Activated CD8-positive, alpha-beta T cell treated with anti-CD3 and anti-CD28 coated beads for 36 hours (primary cell): ENCODE results near the gene SURF1. TPM values are rescaled to one million over a fixed set of nuclear protein-coding genes. Genes with fewer than 3 reads are reported as not detected.

Experiments
- ATAC-seq: fragments of 200-7000 bp; cut with Tn5 transposase; one replicate; pipeline ENCODE4 v1.10.0; 2021; ENCODE audit warnings: mild to moderate bottlenecking, moderate library complexity
- CTCF ChIA-PET: fragments of 350-600 bp; sonication (Branson Sonifier 250); formaldehyde crosslinking; loops from one replicate; lab custom pipeline; 2021; ENCODE audit warnings: antibody characterized with exemption; lab: Charles Lee
- POLR2A ChIA-PET: fragments of 350-600 bp; sonication (Branson Sonifier 250); formaldehyde crosslinking; loops from one replicate; lab custom pipeline; 2021; ENCODE audit warnings: antibody characterized with exemption; lab: Charles Lee
- DNase-seq: peaks from one replicate; pipeline ENCODE4 v3.0.0-alpha.2; 2020
- H3K27ac Mint-ChIP-seq: one replicate; pipeline ENCODE4 v1.8.0; 2021; ENCODE audit warnings: mild to moderate bottlenecking, mixed read lengths
- H3K27me3 Mint-ChIP-seq: one replicate; pipeline ENCODE4 v1.8.0; 2021; ENCODE audit warnings: mixed read lengths
- H3K36me3 Mint-ChIP-seq: one replicate; pipeline ENCODE4 v1.8.0; 2021; ENCODE audit warnings: low read depth, mixed read lengths
- H3K4me1 Mint-ChIP-seq: one replicate; pipeline ENCODE4 v1.8.0; 2021; ENCODE audit warnings: low read depth, mixed read lengths
- H3K4me3 Mint-ChIP-seq: one replicate; pipeline ENCODE4 v1.8.0; 2021; ENCODE audit warnings: mild to moderate bottlenecking, moderate library complexity, mixed read lengths
- H3K9me3 Mint-ChIP-seq: one replicate; pipeline ENCODE4 v1.8.0; 2021; ENCODE audit warnings: mixed read lengths
- CTCF ChIP-seq: fragments of 200-600 bp; IDR thresholded peaks from one replicate; pipeline ENCODE4 v1.8.0; 2022; ENCODE audit warnings: antibody characterized with exemption, mild to moderate bottlenecking
- intact Hi-C: fragments of 100-400 bp; cut with micrococcal nuclease; formaldehyde crosslinking; loops from one replicate; pipeline ENCODE4 v1.10.0; 2022
- total RNA-seq, 2 experiments: library from RNA; stranded (reverse); gene quantifications; one replicate each; pipeline ENCODE4 v1.2.3, GENCODE V29; 2021

SURF1 gene
- total RNA-seq, 2 experiments from 2014 or later, result 22.1 to 25.3 TPM

DNA sequence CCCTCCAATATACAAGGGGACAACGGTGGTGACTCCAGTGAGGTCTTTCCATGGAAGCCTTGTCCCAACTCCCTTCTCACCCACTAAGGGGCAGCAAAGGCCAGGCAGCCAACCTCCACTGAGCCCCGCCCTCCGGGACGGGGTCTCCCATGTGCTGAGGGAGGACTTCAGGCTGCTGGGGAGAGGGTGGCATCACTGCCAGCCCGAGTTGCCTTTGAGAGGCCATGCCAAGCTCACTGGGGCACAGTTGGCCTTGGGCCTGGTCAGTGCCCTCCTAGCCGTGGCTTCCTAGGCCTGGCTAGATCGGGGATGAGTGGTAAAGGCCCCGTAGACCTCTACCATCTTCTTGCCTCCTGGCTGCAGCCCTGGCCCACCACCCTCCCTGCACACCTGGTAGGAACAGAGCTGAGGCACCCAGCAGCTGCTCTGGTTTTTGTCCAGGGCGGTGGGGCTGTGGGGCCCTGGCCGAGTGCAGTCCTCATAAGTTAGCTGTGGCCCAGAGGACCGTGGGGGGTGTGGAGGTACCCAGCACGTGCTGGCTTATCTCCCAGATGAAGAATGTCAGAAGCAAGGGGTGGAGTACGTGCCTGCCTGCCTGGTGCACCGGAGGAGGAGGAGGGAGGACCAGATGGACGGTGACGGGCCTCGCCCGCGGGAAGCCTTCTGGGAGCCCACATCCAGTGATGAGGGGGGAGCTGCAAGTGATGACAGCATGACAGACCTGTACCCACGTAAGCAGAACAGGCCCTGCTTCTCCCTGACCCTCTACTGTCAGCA lies 3.3 kb upstream of the SURF1 start:
- H3K4me3 Mint-ChIP-seq, result peak overlapping the region; percentile 8
- peak; percentile 52 for DNase-seq
- peak; percentile 42 for TF ChIP-seq CTCF
- H3K27ac Mint-ChIP-seq, result peak overlapping the region; percentile 91
- no peaks in the 10 kb centered on the region for H3K9me3 Mint-ChIP-seq
- ATAC-seq, result peak; percentile 12
- peaks cover 61% of the 10 kb centered on the region for H3K4me1 Mint-ChIP-seq
- peaks cover 42% of the 10 kb centered on the region for H3K36me3 Mint-ChIP-seq
- intact Hi-C loops, result no loop called here
- ChIA-PET CTCF (interaction anchor here (0.9 to 1.8 kb wide), 6 partner anchors 9 to 43 kb away, joined by 3 to 7 read pairs (median 4); no protein-coding TSS in a partner anchor), POLR2A (interaction anchor here (0.7 to 28.8 kb wide), 6 partner anchors 2 to 110 kb away, joined by 3 to 872 read pairs (median 3); partner anchors contain the start of genes MED22, RPL7A, SURF1 and SURF2)
- H3K27me3 Mint-ChIP-seq, result no peaks in the 10 kb centered on the region

DNA sequence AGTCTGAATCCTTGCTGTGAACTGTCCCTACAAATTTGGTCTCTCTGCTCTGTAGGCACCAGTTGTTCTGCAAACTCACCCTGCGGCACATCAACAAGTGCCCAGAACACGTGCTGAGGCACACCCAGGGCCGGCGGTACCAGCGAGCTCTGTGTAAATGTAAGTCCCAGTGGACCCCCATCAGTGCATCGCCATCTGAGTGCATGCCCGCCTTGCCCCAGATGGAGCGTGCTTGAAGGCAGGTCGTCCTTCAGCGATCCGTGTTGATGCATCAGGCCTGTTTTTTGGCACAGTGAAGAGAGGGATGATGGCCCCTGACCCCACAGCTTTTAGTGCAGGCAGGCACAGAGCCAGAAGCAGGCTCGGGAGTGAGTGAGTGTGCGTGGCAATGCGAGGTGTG lies 1.4 kb upstream of the SURF1 start:
- peaks cover 31% of the 10 kb centered on the region for H3K36me3 Mint-ChIP-seq
- H3K27me3 Mint-ChIP-seq, result no peaks in the 10 kb centered on the region
- intact Hi-C loops, result no loop called here
- no peak for TF ChIP-seq CTCF
- H3K27ac Mint-ChIP-seq, result peak overlapping the region; percentile 91
- DNase-seq (no peak), ATAC-seq (no peak)
- H3K9me3 Mint-ChIP-seq, result no peaks in the 10 kb centered on the region
- H3K4me3 Mint-ChIP-seq, result peak overlapping the region; percentile 77
- ChIA-PET CTCF (interaction anchor here (1.4 to 4.8 kb wide), 5 partner anchors 9 to 19 kb away, joined by 4 to 38 read pairs (median 6); partner anchors contain the start of genes MED22, RPL7A and STKLD1), POLR2A (interaction anchor here (1.5 to 28.8 kb wide), 3 partner anchors 4 to 19 kb away, joined by 4 to 872 read pairs (median 872); partner anchors contain the start of genes MED22, RPL7A, STKLD1 and SURF1)
- peaks cover 64% of the 10 kb centered on the region for H3K4me1 Mint-ChIP-seq

DNA sequence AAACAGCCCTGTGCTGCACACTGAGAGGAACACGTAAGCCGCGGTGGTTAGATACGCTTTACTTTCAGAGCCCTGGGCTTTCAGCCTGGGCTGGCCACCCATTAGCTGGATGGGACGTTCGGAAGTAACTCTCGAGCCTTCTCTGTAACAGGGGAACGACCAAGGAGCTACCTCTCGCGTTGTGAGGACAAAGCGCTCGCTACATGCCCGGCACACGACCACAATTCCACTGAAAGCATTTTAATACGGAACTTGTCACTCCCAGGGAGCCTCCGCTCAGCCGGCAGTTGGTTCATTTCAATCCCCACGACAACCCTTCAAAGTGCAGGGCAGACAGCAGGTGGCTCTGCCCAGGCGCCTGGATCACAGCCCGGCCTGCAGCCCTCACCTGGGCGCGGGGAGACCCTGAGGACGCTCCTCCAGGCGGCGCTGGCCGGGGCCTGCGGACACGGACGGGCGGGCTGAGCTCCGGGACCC lies 368 bp downstream of the SURF1 start:
- no peaks in the 10 kb centered on the region for H3K27me3 Mint-ChIP-seq
- POLR2A ChIA-PET, result interaction anchor here (0.9 to 28.8 kb wide), 6 partner anchors 6 to 49 kb away, joined by 3 to 872 read pairs (median 4); partner anchors contain the start of genes MED22, RPL7A, STKLD1 and SURF1
- peak; percentile 26 for ATAC-seq

GRCh38 chr9:133354766-133355165 lies 1.5 kb downstream of the SURF1 start:
- no peak for ATAC-seq
- TF ChIP-seq CTCF, result no peak
- Mint-ChIP-seq H3K36me3 (peaks cover 42% of the 10 kb centered on the region), H3K27me3 (no peaks in the 10 kb centered on the region), H3K9me3 (no peaks in the 10 kb centered on the region), H3K27ac (peak overlapping the region; percentile 87), H3K4me3 (peak overlapping the region; percentile 90), H3K4me1 (peaks cover 60% of the 10 kb centered on the region)
- DNase-seq, result no peak
- POLR2A ChIA-PET, result interaction anchor here (0.6 to 28.8 kb wide), 3 partner anchors 6 to 371 kb away, joined by 3 to 872 read pairs (median 872); partner anchors contain the start of genes MED22, RPL7A, SURF1 and SURF2
- intact Hi-C loops, result no loop called here
- CTCF ChIA-PET, result interaction anchor here (1.9 to 4.8 kb wide), 2 partner anchors 17 to 19 kb away, joined by 4 to 38 read pairs; no protein-coding TSS in a partner anchor

More for the DNA sequence above, 368 bp downstream of the SURF1 start:
- TF ChIP-seq CTCF, result no peak
- H3K4me1 Mint-ChIP-seq, result peaks cover 63% of the 10 kb centered on the region
- CTCF ChIA-PET, result interaction anchor here (0.7 to 4.8 kb wide), 7 partner anchors 13 to 117 kb away, joined by 3 to 38 read pairs (median 3); no protein-coding TSS in a partner anchor
- H3K9me3 Mint-ChIP-seq, result no peaks in the 10 kb centered on the region
- intact Hi-C loops, result no loop called here
- peaks cover 35% of the 10 kb centered on the region for H3K36me3 Mint-ChIP-seq
- H3K27ac Mint-ChIP-seq, result peak overlapping the region; percentile 87
- H3K4me3 Mint-ChIP-seq, result peak overlapping the region; percentile 90
- DNase-seq, result no peak
